Keratinocyte (primary cell): ENCODE data around the gene KIF2C. TPM values are rescaled to one million over a fixed set of nuclear protein-coding genes. Genes with fewer than 3 reads are reported as not detected.

ENCODE experiments used
- DNase-seq: peaks from one replicate; pipeline ENCODE4 v3.0.0-alpha.2; 2011; ENCODE audit warnings: low read depth, missing footprints, low spot score
- FAIRE-seq: peaks from 2 replicates; lab custom pipeline; 2011; peaks lifted over from hg19 to GRCh38; lab: Jason Lieb, UNC
- H2AFZ ChIP-seq: 2 replicates; pipeline ENCODE4 v1.6.0; 2012; ENCODE audit warnings: low read length, control low read depth, inconsistent platforms; ENCODE audit not compliant: control insufficient read depth
- H3K27ac ChIP-seq: 2 replicates; pipeline ENCODE4 v1.5.1; 2011; ENCODE audit warnings: low read length; ENCODE audit not compliant: control insufficient read depth, insufficient read depth
- H3K27me3 ChIP-seq: 3 replicates; pipeline ENCODE4 v1.6.0; 2011; ENCODE audit warnings: low read length; ENCODE audit not compliant: control insufficient read depth, insufficient read depth; ENCODE audit errors: extremely low read depth
- H3K36me3 ChIP-seq, 2 experiments: 2 replicates in 1 of 2; 3 replicates in 1 of 2; pipeline ENCODE4 v1.5.1; 2011; ENCODE audit warnings: low read length in 2 of 2, mild to moderate bottlenecking in 1 of 2; ENCODE audit not compliant: control insufficient read depth in 2 of 2, insufficient read depth in 2 of 2; ENCODE audit errors: extremely low read depth in 1 of 2
- H3K4me1 ChIP-seq: 3 replicates; pipeline ENCODE4 v1.5.1; 2011; ENCODE audit warnings: low read length; ENCODE audit not compliant: control insufficient read depth, insufficient read depth; ENCODE audit errors: extremely low read depth
- H3K4me2 ChIP-seq: 3 replicates; pipeline ENCODE4 v1.6.0; 2011; ENCODE audit warnings: low read depth, low read length; ENCODE audit not compliant: control insufficient read depth, insufficient read depth; ENCODE audit errors: extremely low read depth
- H3K4me3 ChIP-seq, 3 experiments: fragments of 200-600 bp in 1 of 3; sonication (generic) in 1 of 3; 2 replicates in 2 of 3; 3 replicates in 1 of 3; pipeline ENCODE4 v1.5.1; 2011 to 2016; ENCODE audit warnings: low read length in 3 of 3, mild to moderate bottlenecking in 3 of 3, control low read depth in 2 of 3, inconsistent platforms in 1 of 3, low read depth in 1 of 3, mixed read lengths in 1 of 3, mixed run types in 1 of 3, moderate library complexity in 1 of 3; ENCODE audit not compliant: control insufficient read depth in 2 of 3, insufficient read depth in 2 of 3; ENCODE audit errors: extremely low read depth in 1 of 3
- H3K79me2 ChIP-seq: 2 replicates; pipeline ENCODE4 v1.6.0; 2012; ENCODE audit warnings: low read length; ENCODE audit not compliant: control insufficient read depth, insufficient read depth
- H3K9ac ChIP-seq: 3 replicates; pipeline ENCODE4 v1.6.0; 2011; ENCODE audit warnings: low read length; ENCODE audit not compliant: control insufficient read depth, insufficient read depth; ENCODE audit errors: extremely low read depth
- H3K9me1 ChIP-seq: 3 replicates; pipeline ENCODE4 v1.6.0; 2011; ENCODE audit warnings: low read length; ENCODE audit not compliant: control insufficient read depth, insufficient read depth; ENCODE audit errors: extremely low read depth
- H3K9me3 ChIP-seq: 2 replicates; pipeline ENCODE4 v1.5.1; 2012; ENCODE audit warnings: low read depth, low read length; ENCODE audit not compliant: control insufficient read depth
- H4K20me1 ChIP-seq: 3 replicates; pipeline ENCODE4 v1.6.0; 2011; ENCODE audit warnings: low read length; ENCODE audit not compliant: control insufficient read depth, insufficient read depth; ENCODE audit errors: extremely low read depth
- CTCF ChIP-seq, 3 experiments: IDR thresholded peaks in 1 of 3; conservative IDR thresholded peaks in 1 of 3; optimal IDR thresholded peaks in 1 of 3; 2 replicates in 2 of 3; 3 replicates in 1 of 3; pipeline versions ENCODE3 to v1.5.1; 2011; ENCODE audit warnings: low read length in 3 of 3, mild to moderate bottlenecking in 3 of 3, moderate library complexity in 2 of 3, control low read depth in 1 of 3, inconsistent platforms in 1 of 3; ENCODE audit not compliant: insufficient read depth in 2 of 3; ENCODE audit errors: extremely low read depth in 1 of 3
- EZH2 ChIP-seq: IDR thresholded peaks from one replicate; pipeline ENCODE4 v1.6.1; 2012; ENCODE audit warnings: inconsistent platforms, mild to moderate bottlenecking, low read length, moderate library complexity
- dilution Hi-C: fragments of 300-500 bp; cut with MboI; formaldehyde crosslinking; loops from one replicate; pipeline ENCODE4 v1.7.0; 2020; ENCODE audit warnings: low sequenced_read_pairs; ENCODE audit not compliant: extremely low pct_ligation_motif_present
- polyA plus RNA-seq, 5 experiments: library from polyadenylated mRNA; depleted of rRNA in 3 of 5; stranded (reverse) in 3 of 5; stranded (forward) in 1 of 5; unstranded in 1 of 5; fragments of >200 nt; gene quantifications; 1 replicate in 1 of 5; 2 replicates in 3 of 5; 3 replicates in 1 of 5; pipeline versions ENCODE4 v1.2.1 to v1.2.3, GENCODE V29; 2011 to 2012; ENCODE audit warnings: missing spikeins in 2 of 5, low read depth in 1 of 5, low replicate concordance in 1 of 5

KIF2C gene
- polyA plus RNA-seq, 1 donor (not counting 4 experiments of a cell fraction or from before 2014, with no cell fraction given) = 16.3 TPM

- FAIRE-seq = no peak
- H3K4me2 ChIP-seq = peak overlapping the region; percentile 89
These were observed 46.0 kb downstream of the KIF2C start for GRCh38 chr1:44785501-44786137.

GRCh38 chr1:44786138-44786840, 46.7 kb downstream of the KIF2C start:
- H3K27me3 ChIP-seq = no peaks in the 10 kb centered on the region
- H3K4me3 ChIP-seq = peak overlapping the region in 2 of 3 experiments; percentile 36 to 40
- TF ChIP-seq CTCF (optimal IDR thresholded peaks at IDR 0.05 in 1 of 3, IDR thresholded peaks at IDR 0.05 in 1 of 3, conservative IDR thresholded peaks at IDR 0.05 in 1 of 3; ENCODE audit: extremely low read depth in 1 of 3, insufficient read depth in 2 of 3, low read length in 3 of 3) (peak; percentile 99 to 100 (median 99)), EZH2 (no peak)
- FAIRE-seq (no peak), DNase-seq (no peak)
- H3K9ac ChIP-seq = peak overlapping the region; percentile 56
- no peaks in the 10 kb centered on the region for H4K20me1 ChIP-seq
- H3K4me2 ChIP-seq = peak overlapping the region; percentile 89
- H3K9me1 ChIP-seq = peaks cover under 1% of the 10 kb centered on the region
- H3K36me3 ChIP-seq = peaks cover 0 to 4% of the 10 kb centered on the region in 2 experiments
- dilution Hi-C loops = no loop called here
- peaks cover 19% of the 10 kb centered on the region for H3K4me1 ChIP-seq
- no peaks in the 10 kb centered on the region for H3K79me2 ChIP-seq
- no peak overlapping the region for H3K27ac ChIP-seq
- H2AFZ ChIP-seq = peak overlapping the region; percentile 71
- no peaks in the 10 kb centered on the region for H3K9me3 ChIP-seq

More at GRCh38 chr1:44785501-44786137, 46.0 kb downstream of the KIF2C start:
- no peak for DNase-seq
- no peaks in the 10 kb centered on the region for H3K79me2 ChIP-seq
- H3K9me3 ChIP-seq = no peaks in the 10 kb centered on the region
- H3K27ac ChIP-seq = no peak overlapping the region
- peaks cover 0 to 9% of the 10 kb centered on the region in 2 experiments for H3K36me3 ChIP-seq
- peak overlapping the region; percentile 71 for H2AFZ ChIP-seq
- peak overlapping the region in 2 of 3 experiments; percentile 36 to 40 for H3K4me3 ChIP-seq
- H4K20me1 ChIP-seq = no peaks in the 10 kb centered on the region
- H3K4me1 ChIP-seq = peaks cover 19% of the 10 kb centered on the region
- dilution Hi-C loops = no loop called here
- no peaks in the 10 kb centered on the region for H3K27me3 ChIP-seq
- H3K9me1 ChIP-seq = peaks cover 2% of the 10 kb centered on the region
- H3K9ac ChIP-seq = peak overlapping the region; percentile 56
- TF ChIP-seq EZH2 (no peak), CTCF (optimal IDR thresholded peaks at IDR 0.05 in 1 of 3, IDR thresholded peaks at IDR 0.05 in 1 of 3, conservative IDR thresholded peaks at IDR 0.05 in 1 of 3; ENCODE audit: extremely low read depth in 1 of 3, insufficient read depth in 2 of 3, low read length in 3 of 3) (no peak)
